HG02763 (cell line): ENCODE data around the gene AXIN1.

Experiments
- ATAC-seq: cut with Tn5 transposase; IDR thresholded peaks from one replicate; pipeline ENCODE4 v1.9.1; 2021; ENCODE audit warnings: mild to moderate bottlenecking, moderate library complexity; ENCODE audit not compliant: unreplicated experiment

The AXIN1 gene

GRCh38 chr16:307691-308312 is 44.7 kb downstream of the AXIN1 start:
- no peak for ATAC-seq

DNA sequence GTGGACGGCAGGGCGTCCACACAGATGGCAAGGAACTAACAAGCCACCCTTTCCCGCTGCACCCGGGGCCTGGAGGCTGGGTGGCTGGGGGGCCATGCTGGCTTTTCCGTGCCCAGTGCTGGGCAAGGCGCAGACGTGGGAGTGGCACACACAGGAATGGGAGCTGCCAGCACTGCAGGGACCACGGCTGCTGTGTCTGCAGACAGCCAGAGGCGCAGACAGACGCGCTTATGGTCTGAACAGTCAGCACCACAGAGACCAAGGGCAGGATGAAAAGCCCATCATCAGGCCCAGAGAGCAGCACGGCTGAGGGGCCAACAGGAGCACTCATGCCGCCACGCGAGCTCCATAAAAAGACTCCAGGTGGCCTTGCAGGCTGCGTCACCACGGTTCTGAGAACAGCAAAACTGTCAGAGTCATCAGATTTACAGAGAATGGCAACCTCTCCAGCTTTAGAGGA is 45.6 kb downstream of the AXIN1 start:
- no peak for ATAC-seq

DNA sequence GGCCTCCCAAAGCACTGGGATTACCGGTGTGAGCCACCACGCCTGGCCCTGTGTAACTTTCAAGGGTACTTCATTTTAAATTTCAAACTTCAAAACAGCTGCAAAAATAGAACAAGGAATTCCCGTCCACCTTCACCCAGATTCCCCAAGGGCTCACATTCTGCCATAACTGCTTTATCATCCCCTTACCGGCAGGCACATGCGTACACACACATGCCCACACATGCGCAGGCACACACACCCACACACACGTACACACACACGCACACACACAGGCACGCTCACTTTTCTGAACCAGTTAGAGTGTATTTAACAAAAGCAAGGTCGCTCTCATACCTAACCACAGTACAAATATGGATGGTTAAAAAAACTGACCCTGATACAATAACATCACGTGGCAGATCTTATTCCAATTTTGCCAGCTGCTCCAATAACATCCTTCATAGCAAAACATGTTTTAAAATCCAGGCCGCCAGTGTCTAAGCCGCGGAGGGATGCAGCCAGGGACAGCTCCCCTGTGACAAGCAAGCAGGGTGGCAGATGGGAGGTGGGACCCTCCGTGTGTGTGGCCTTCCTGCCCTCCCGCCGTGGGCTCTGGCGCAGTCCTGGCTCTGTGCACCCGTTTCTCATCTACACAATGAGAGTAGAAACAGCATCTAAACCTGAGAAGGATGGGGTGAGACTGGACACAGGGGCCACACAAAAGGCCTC is 46.5 kb downstream of the AXIN1 start:
- ATAC-seq, result no peak

DNA sequence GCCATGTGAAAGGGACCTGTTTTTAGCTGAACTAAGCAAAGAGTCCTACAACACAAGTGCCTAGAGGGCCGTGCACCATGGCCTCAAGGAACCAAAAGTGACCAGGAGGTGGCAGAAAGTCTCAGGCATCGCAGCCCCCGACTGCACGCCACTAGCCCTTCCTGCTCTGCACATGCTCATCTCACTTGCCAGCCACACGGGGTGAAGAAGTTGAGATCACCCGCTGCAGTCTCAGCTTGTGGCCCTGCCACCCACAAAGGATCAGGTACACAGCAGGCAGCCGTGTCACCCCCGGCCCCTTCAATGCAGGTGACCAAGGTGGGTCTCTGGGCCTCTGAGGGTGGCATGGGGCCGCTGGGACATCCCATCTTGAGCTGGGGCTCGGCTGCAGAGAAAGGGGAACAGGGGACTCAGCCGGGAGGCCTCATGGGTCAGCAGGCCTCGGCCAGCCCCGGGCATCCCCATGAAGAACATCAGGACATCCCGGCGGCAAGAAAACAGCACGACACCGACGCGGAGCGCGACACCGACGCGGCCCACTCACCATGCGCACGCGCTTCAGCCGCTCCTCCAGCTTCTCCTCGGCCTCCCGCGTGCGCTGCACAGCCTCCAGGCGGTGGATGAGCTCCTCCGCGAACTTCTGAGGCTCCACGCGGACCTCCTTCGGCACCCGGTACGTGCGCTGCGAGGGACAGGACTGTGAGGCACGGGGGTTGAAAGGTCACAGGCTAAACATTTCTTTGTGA is 48.6 kb downstream of the AXIN1 start:
- no peak for ATAC-seq

DNA sequence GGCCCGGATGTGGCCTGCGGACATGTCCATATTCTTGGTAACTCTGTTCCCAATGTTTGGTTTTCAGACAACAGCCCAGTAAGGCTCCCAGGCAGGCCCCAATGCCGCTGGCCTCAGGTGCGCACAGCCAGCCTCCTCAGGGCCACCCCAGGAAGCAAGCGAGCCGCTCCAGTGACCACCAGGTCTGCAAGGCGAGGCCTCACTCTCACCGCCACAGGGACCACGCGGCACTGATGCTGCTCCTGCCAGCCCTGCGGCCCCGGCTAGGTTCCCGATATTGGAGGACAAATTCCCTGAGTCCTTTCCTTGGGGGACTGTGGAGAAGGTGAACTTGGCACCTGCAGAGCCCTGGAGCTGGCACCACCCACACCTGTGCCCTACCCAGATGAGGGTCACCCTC is 50.6 kb downstream of the AXIN1 start:
- ATAC-seq, result no peak

GRCh38 chr16:301235-301634 is 51.3 kb downstream of the AXIN1 start:
- no peak for ATAC-seq

DNA sequence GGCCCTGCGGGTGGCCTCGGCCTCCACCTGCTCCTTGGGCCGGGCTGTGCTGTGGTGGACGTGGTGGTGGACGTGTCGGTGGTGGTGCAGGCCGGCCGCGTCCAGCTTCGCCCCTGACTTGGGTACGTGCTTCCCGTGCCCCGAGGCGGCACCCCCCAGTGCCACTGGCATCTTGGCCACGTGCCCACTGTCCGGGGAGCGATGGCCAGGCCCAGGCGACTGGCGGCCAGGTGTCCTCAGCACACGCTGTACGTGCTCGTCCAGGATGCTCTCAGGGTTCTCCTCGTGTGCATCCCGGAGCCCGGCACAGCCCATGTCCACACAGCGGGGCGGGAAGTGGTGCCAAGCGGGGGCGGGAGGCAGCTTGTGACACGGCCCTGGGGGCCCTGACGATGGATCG is 54.7 kb downstream of the AXIN1 start:
- ATAC-seq, result no peak

DNA sequence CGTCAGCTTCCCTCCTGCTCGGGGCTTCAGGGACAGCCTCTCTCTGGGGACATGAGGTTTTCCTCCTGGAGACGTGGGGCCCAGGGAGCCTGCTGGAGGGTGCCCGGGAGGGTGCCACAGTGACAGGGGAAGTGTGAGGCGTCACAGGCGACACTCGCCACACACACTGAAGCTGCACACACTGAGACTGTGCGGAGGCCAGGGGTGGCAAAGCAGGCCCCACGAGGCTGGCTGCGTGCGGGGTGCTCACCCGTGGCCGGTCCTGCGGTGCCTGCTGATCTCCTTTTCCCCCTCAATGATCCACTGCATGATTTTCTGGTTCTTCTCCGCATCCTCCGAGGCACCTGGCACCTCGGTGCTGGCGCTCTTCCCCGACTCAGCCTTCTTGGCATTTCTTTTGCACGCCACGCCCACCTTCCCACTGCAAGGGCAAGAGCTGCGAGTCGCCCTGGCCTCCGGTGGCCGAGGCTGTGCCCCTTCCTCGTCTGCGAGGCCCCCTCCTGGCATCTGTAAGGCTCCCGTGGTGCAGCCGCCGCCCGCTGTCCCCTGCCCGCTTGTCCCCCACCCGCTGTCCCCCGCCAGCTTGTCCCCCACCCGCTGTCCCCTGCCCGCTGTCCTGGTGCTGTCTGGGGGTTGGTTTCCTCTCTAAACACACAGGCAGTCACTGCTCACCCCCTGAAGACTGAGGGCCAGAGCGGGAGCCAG is 55.6 kb downstream of the AXIN1 start:
- ATAC-seq, result no peak

DNA sequence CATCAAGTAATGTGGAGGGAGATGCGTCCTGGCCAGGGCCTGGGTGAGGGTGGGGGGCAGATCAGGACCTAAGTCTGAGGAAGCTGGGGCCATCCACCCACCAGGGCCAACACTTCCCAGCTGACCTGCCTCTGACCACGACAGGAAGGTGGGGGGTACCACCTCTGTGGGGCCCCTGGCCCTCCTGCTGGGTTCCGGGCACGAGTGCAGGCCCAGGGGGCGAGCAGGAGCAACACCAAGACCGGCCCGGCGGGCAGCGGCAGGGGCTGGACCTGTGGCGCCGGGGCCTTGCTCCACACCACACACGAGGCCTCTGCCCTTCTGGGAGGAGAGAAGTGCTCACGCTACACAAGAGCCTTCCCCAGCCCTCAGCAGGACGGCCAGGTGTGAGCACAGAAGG is 56.2 kb downstream of the AXIN1 start:
- no peak for ATAC-seq

DNA sequence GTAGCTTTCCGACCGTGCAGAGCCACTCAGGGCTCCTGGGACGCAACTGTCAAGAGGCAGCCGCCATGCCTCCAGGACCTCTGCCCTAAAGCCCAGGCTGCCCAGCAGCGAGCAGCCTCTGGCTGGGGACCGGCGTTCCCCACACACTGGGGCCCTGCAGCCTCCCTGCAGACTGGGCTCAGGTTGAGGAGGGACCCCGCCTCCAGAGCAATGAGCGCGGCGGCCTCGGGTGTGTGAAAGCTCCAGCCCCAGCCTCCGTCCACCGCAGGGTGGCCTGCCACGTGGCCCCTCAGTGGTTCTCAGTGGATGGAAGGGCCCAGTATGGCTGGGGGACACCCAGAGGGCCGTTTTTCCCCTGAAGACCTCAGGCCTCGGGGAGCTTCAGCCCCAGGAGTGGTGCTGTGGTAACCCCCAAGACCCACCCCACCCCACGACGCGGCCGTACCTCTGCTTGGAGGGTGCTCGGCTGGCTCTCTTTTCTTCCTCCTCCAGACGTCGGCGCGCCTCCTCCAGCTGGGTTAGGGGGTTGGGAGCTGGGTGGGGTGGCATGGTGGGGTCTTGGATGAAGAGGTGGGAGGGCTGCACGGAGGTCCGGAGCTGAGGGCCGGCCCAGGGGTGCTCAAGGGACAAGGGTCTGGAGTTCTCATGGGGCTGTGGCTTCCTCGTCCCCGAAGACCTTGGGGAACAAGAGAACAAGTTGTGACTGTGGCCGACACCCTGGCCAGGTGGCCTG is 59.3 kb downstream of the AXIN1 start:
- no peak for ATAC-seq

DNA sequence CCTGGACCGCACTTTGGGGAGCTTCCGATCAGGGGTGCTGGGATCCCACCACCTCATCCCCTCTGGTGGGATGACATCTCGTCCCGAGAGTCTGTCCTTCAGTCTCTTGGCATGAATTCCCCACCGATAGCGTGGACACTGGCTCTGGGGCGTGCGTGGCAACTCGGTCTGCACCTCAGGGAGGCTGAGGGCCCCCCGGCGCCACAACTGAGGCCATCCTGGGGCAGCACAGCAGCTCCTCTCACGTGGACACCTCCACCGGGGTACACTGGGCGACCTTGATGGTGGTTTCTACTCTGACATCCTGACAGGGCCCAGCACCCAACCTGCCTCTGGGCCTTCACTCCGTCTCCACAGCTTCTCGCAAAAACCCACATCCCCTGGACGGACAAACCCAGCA is 61.0 kb downstream of the AXIN1 start:
- ATAC-seq, result no peak

- no peak for ATAC-seq
Measured at GRCh38 chr16:290681-291405, 61.7 kb downstream of the AXIN1 start.

DNA sequence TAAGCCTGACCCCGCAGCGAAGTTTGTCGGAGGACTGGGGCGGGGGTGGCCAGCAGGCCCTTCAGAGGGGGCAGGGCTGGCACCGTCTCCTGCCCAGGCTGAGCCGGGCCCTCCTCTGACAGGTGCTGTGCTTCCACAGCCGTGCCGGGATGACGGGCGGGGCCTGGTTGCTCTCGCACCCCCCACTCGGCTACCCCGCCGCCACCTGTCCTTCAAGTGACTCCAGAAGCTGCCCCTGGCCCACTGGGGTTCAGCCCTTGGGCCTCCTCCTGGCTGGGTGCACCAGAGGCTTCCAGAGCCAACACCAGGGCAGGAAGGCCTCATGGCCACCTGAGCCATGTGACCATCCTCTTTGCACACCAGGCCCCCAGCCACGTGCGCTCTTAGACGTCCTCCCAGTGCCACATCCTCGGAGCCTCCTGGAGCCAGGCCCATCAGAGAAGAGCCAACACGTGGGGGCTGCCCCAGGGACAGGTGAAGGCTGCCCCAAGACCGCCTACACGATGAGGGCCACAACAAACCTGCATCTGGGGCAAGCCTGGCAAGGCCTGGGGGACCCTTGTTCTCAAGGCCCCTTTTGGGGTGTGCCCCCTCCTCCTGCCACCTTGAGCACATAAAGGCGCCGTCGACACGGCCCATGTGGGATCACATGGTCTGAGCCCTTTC is 62.4 kb downstream of the AXIN1 start:
- ATAC-seq, result no peak

- no peak for ATAC-seq
Measured at GRCh38 chr16:289395-289997, 63.0 kb downstream of the AXIN1 start.

DNA sequence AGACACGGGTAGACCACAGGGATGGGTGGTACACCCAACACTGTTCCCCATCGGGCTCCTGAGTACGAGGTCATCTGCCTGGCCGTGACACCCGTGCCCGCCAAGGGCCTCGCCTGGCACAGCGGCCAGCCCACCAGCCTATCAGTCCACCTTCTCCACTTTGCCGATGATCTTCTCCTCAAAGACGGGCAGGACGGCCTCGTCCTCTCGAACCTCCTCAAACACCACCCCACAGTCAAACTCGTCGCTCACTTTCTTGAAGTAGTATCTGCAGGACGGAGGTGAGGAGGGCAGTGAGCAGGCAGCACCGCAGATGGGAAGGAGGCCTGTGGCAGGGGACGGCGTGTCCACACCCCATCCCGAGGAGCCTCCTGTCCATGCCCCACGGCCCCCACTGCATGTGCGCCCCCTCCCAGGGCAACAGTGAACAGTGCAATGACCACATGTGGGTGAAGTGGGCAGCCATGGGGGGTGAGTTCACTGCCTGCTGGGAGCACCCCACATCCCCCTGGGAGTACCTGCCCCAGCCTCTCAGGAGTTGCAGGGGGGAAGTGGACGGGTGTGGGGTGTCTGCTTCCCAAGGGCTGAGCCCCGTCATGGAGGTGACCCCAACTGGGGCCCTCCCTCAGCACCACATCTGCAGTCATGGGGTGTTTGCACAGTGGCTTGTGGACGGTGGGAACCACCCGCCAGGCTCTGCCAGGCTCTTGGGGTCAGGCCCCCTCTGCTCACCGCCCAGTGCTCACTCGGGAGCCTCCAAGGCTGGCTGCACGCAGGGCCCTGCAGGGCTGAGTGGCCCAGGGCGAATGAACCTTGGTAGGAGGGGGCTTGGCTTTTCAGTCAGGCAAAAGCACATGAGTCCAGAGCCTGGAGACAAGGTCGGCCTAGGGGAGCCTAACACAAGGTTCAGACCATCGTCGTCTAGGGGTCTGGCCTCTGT is 64.3 kb downstream of the AXIN1 start:
- no peak for ATAC-seq

DNA sequence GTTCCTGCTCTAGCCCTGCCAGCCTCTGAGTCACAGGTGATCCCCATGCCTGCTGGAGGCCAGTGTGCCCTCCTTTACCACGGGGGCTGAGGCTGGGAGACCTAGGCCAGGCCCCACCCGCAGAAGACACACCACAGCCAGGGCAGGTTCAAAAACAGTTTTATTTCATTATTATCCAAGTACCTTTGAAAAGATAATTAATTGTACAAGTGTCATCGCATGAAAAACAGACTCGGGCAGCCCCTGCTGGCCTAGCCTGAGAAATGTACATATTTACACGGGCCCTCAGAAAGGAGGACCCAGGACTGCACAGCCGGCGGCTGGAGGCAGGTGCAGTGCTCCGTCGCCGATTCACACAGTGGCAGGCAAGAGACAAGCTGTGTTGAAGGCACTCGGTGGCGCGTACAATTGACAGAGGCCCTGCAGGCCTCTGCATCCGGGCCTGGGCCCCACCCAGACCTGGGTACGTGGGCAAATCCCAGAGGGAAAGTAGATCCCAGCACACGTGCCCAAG is 65.2 kb downstream of the AXIN1 start:
- ATAC-seq, result no peak

GRCh38 chr16:286491-287297 is 65.8 kb downstream of the AXIN1 start:
- no peak for ATAC-seq
